ENCODE results near the gene FLVCR2. TPM values are rescaled to one million over a fixed set of nuclear protein-coding genes. Genes with fewer than 3 reads are reported as not detected.

FLVCR2 gene
- total RNA-seq, 1 donor from 2014 or later, result 3.1 TPM

- Histone ChIP-seq H3K79me2 (ENCODE audit: insufficient read depth, low read length) (no peaks in the 10 kb centered on the region), H3K27me3 (ENCODE audit: insufficient read depth, low read length) (no peaks in the 10 kb centered on the region), H3K36me3 (ENCODE audit: insufficient read depth, low read length) (no peaks in the 10 kb centered on the region), H3K4me1 (ENCODE audit: insufficient read depth, low read length) (no peaks in the 10 kb centered on the region), H3K9ac (ENCODE audit: low read length) (no peak overlapping the region), H3K9me3 (ENCODE audit: insufficient read depth, low read depth, low read length) (no peaks in the 10 kb centered on the region), H3K4me3 (ENCODE audit: insufficient read depth, low read depth, low read length) (no peak overlapping the region), H3K4me2 (ENCODE audit: low read length) (no peak overlapping the region), H4K20me1 (ENCODE audit: insufficient read depth, low read length) (no peaks in the 10 kb centered on the region), H3K27ac (ENCODE audit: low read depth, low read length) (no peak overlapping the region), H2AFZ (ENCODE audit: low read depth, low read length) (no peak overlapping the region)
- H3K36me3 Mint-ChIP-seq (ENCODE audit: low read depth, unreplicated experiment), result no peaks in the 10 kb centered on the region
- no peaks in the 10 kb centered on the region for H3K9me3 Mint-ChIP-seq (ENCODE audit: unreplicated experiment)
- H3K4me3 Mint-ChIP-seq (ENCODE audit: unreplicated experiment), result no peak overlapping the region
- TF ChIP-seq, protein P1, sequence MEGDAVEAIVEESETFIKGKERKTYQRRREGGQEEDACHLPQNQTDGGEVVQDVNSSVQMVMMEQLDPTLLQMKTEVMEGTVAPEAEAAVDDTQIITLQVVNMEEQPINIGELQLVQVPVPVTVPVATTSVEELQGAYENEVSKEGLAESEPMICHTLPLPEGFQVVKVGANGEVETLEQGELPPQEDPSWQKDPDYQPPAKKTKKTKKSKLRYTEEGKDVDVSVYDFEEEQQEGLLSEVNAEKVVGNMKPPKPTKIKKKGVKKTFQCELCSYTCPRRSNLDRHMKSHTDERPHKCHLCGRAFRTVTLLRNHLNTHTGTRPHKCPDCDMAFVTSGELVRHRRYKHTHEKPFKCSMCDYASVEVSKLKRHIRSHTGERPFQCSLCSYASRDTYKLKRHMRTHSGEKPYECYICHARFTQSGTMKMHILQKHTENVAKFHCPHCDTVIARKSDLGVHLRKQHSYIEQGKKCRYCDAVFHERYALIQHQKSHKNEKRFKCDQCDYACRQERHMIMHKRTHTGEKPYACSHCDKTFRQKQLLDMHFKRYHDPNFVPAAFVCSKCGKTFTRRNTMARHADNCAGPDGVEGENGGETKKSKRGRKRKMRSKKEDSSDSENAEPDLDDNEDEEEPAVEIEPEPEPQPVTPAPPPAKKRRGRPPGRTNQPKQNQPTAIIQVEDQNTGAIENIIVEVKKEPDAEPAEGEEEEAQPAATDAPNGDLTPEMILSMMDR (IDR thresholded peaks at IDR 0.05; ENCODE audit: insufficient read depth, low read depth, low read length), result no peak
- TF ChIP-seq EZH2 (IDR thresholded peaks at IDR 0.05; ENCODE audit: insufficient read depth, low read length), result no peak
- DNase-seq (ENCODE audit: low read depth) (no peak), FAIRE-seq (no peak)
- peaks cover 8% of the 10 kb centered on the region for H3K4me1 Mint-ChIP-seq (ENCODE audit: low read depth, unreplicated experiment)
- no peak overlapping the region for H3K27ac Mint-ChIP-seq (ENCODE audit: unreplicated experiment)
- no peaks in the 10 kb centered on the region for H3K27me3 Mint-ChIP-seq (ENCODE audit: low read depth, unreplicated experiment)
Observed at GRCh38 chr14:75625034-75625433, 46.6 kb downstream of the FLVCR2 start.

DNA sequence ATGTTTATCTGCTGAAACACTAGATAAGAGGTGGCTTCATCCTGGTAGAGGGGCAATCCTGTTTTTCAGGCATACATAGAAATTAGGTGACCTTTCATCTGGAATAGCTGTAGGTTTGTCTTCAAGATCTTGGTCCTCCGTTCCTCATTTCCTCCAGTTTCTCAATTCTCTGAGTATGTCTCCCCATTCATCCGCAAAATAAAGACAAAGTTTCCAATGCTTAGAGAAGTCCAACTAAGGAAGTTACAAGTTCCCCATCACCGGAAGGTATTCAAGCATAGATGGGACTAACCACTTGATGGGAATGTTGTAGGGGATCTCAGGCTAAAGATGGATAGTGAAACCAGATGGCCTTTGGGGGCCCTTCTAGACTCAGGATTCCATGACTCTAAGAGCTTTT, 48.0 kb downstream of the FLVCR2 start:
- Histone ChIP-seq H3K79me2 (ENCODE audit: insufficient read depth, low read length) (no peaks in the 10 kb centered on the region), H3K4me2 (ENCODE audit: low read length) (no peak overlapping the region), H3K27ac (ENCODE audit: low read depth, low read length) (no peak overlapping the region), H3K9ac (ENCODE audit: low read length) (no peak overlapping the region), H4K20me1 (ENCODE audit: insufficient read depth, low read length) (no peaks in the 10 kb centered on the region), H2AFZ (ENCODE audit: low read depth, low read length) (no peak overlapping the region), H3K4me1 (ENCODE audit: insufficient read depth, low read length) (no peaks in the 10 kb centered on the region), H3K4me3 (ENCODE audit: insufficient read depth, low read depth, low read length) (no peak overlapping the region), H3K9me3 (ENCODE audit: insufficient read depth, low read depth, low read length) (no peaks in the 10 kb centered on the region), H3K27me3 (ENCODE audit: insufficient read depth, low read length) (peaks cover 2% of the 10 kb centered on the region), H3K36me3 (ENCODE audit: insufficient read depth, low read length) (no peaks in the 10 kb centered on the region)
- Mint-ChIP-seq H3K27me3 (ENCODE audit: low read depth, unreplicated experiment) (no peaks in the 10 kb centered on the region), H3K4me1 (ENCODE audit: low read depth, unreplicated experiment) (peaks cover 12% of the 10 kb centered on the region), H3K36me3 (ENCODE audit: low read depth, unreplicated experiment) (no peaks in the 10 kb centered on the region), H3K9me3 (ENCODE audit: unreplicated experiment) (no peaks in the 10 kb centered on the region), H3K27ac (ENCODE audit: unreplicated experiment) (no peak overlapping the region), H3K4me3 (ENCODE audit: unreplicated experiment) (no peak overlapping the region)
- DNase-seq (ENCODE audit: low read depth), result no peak
- FAIRE-seq, result no peak
- TF ChIP-seq EZH2 (IDR thresholded peaks at IDR 0.05; ENCODE audit: insufficient read depth, low read length), result no peak
- TF ChIP-seq, protein P1 (IDR thresholded peaks at IDR 0.05; ENCODE audit: insufficient read depth, low read depth, low read length), result no peak

DNA sequence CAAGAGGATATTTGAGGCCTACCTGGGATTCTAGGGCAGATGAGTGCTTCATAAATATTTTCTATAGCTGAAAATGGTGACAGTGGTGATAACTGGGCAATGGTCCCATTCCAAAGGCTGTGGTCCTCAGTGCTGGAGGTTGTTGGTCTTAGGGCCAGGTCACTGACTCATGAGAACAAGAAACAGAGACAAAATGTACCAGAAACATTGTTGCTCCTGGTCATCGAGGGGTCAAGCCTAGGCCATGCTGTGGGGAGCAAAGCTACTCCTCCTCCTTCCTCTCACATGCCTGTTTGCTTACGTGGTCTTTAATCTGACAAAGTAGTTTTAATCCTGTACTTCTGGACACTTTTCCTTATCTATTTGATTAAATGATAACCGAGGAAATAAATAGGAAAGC, 48.4 kb downstream of the FLVCR2 start:
- no peak overlapping the region for H3K27ac ChIP-seq (ENCODE audit: low read depth, low read length)
- no peaks in the 10 kb centered on the region for H3K36me3 ChIP-seq (ENCODE audit: insufficient read depth, low read length)
- Mint-ChIP-seq H3K36me3 (ENCODE audit: low read depth, unreplicated experiment) (no peaks in the 10 kb centered on the region), H3K4me1 (ENCODE audit: low read depth, unreplicated experiment) (peaks cover 17% of the 10 kb centered on the region), H3K4me3 (ENCODE audit: unreplicated experiment) (no peak overlapping the region), H3K27ac (ENCODE audit: unreplicated experiment) (no peak overlapping the region), H3K9me3 (ENCODE audit: unreplicated experiment) (no peaks in the 10 kb centered on the region), H3K27me3 (ENCODE audit: low read depth, unreplicated experiment) (no peaks in the 10 kb centered on the region)
- no peaks in the 10 kb centered on the region for H3K4me1 ChIP-seq (ENCODE audit: insufficient read depth, low read length)
- DNase-seq (ENCODE audit: low read depth) (no peak), FAIRE-seq (no peak)
- no peak overlapping the region for H2AFZ ChIP-seq (ENCODE audit: low read depth, low read length)
- no peaks in the 10 kb centered on the region for H4K20me1 ChIP-seq (ENCODE audit: insufficient read depth, low read length)
- H3K9ac ChIP-seq (ENCODE audit: low read length), result no peak overlapping the region
- H3K79me2 ChIP-seq (ENCODE audit: insufficient read depth, low read length), result no peaks in the 10 kb centered on the region
- no peak overlapping the region for H3K4me3 ChIP-seq (ENCODE audit: insufficient read depth, low read depth, low read length)
- H3K27me3 ChIP-seq (ENCODE audit: insufficient read depth, low read length), result peaks cover 3% of the 10 kb centered on the region
- TF ChIP-seq, protein P1 (IDR thresholded peaks at IDR 0.05; ENCODE audit: insufficient read depth, low read depth, low read length), result no peak
- no peak for TF ChIP-seq EZH2 (IDR thresholded peaks at IDR 0.05; ENCODE audit: insufficient read depth, low read length)
- no peaks in the 10 kb centered on the region for H3K9me3 ChIP-seq (ENCODE audit: insufficient read depth, low read depth, low read length)
- H3K4me2 ChIP-seq (ENCODE audit: low read length), result no peak overlapping the region
